GM15510 (cell line): Measurements from ENCODE around the gene TOGARAM2.

Experiments
- POLR2A ChIP-seq: IDR thresholded peaks from 3 replicates; pipeline ENCODE4 v1.6.1; 2011; ENCODE audit warnings: borderline replicate concordance; ENCODE audit not compliant: insufficient read length; ENCODE audit errors: extremely low read depth

Gene TOGARAM2

GRCh38 chr2:29063646-29064345, 82.7 kb downstream of the TOGARAM2 start:
- no peak for TF ChIP-seq POLR2A

- no peak for TF ChIP-seq POLR2A
These were observed 83.2 kb downstream of the TOGARAM2 start for GRCh38 chr2:29064346-29064715.

GRCh38 chr2:29064746-29065067, 83.6 kb downstream of the TOGARAM2 start:
- no peak for TF ChIP-seq POLR2A

DNA sequence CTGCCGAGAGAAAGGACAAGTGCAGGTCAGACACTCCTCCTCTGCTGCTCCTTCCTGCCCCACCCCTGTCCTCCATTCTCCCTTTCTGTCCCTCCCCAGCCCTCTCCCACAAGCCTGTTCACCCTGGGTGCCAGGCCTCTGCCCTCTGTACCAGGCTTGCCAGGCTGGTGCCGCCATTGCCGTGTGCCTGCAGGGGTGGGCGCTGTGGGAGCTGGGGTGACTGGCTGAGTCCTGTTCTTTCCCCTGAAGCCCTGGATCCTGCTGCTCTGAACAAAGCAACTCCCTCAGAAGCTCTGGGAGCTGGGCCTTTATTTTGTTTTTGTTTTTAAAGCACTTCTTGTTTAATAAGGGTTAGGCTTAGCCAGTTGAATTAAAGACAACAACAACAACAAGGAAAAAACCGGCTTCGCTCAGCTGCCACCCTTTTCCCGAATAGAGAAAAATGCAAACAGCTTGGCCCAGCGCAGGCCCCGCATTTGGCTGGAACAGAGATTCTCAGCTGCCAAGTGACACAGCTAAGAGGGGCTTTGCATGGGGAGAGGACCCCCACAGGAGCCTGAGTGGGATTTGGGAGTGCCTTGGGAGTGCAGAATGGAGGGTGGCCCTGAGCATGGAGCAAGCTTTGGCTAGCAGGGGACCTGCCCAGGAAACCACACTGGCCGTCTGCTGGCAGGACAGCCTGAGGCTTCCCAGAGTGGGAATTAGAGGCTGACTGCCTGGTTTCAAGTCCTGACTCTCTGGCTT, 84.1 kb downstream of the TOGARAM2 start:
- no peak for TF ChIP-seq POLR2A

- no peak for TF ChIP-seq POLR2A
These were observed 85.3 kb downstream of the TOGARAM2 start for GRCh38 chr2:29066271-29066860.

DNA sequence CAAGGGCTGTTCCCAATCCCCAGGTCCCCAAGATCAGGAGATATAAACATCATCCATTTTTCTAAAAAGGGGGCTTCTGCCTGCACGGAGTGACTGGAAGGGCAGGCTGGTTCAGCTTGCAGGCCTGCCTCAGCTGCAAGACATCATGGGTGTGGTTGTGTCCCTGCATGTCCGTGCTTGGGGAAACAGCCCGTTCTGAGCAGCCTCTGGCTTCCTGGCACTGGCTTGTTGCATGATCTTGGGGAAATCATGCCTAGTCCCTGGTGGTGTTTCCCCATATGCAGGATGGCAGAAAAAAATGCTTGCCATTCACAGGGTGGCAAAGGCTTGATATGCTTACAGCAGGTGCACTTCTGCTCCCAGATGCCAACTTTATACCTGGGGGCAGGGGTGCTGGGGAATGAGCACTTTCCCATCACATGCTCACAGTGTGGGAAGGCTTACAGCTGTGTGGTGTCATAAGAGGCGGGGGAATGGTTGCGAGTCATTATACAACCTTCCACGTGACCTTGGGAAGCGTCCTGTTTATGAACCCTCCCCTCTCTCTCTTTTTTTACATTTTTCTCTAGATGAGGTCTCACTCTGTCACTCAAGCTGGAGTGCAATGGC, 86.0 kb downstream of the TOGARAM2 start:
- TF ChIP-seq POLR2A: no peak

DNA sequence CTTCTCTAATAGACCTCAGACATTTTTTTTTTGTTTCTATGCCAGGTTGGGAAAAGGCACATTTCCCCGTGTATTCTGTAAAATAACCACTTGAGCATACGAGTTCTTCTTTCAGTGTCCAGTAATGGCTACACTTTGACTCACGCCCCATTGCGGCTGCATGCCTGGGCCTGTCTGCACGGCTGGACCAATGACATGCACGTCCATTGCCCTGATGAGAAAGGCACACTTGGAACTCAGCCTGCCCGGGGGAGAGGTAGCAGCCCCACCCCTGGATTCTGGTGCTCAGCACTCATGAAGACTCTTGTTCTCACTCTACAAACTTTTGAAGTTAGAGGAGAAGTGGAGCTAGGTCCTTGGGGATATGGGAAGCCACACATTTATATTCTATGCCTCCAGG, 87.4 kb downstream of the TOGARAM2 start:
- TF ChIP-seq POLR2A: no peak

- TF ChIP-seq POLR2A: no peak
These were observed 89.4 kb downstream of the TOGARAM2 start for GRCh38 chr2:29070526-29070925.

GRCh38 chr2:29071032-29071975, 90.2 kb downstream of the TOGARAM2 start:
- TF ChIP-seq POLR2A: no peak

GRCh38 chr2:29072251-29072650, 91.2 kb downstream of the TOGARAM2 start:
- no peak for TF ChIP-seq POLR2A

GRCh38 chr2:29072971-29073725, 92.0 kb downstream of the TOGARAM2 start:
- TF ChIP-seq POLR2A: no peak

DNA sequence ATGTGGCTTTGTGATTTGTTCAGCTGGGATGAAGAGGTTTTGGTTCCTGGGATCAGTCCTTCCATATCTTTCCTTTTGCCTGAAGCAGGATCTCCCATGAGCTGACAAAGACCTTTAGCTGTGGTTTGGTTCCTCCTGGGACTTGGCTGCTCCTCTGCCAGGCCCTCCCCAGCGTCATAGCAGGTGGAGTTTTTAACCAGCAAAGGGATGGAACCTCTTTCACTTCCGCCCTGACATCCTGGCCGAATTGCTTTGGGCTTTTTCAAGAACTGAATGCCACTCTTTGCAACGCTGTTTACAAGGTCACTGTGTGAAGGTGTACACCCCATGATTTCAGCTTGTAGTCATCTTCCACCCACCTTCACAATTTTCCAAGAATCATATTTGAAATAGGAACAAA, 92.8 kb downstream of the TOGARAM2 start:
- no peak for TF ChIP-seq POLR2A

DNA sequence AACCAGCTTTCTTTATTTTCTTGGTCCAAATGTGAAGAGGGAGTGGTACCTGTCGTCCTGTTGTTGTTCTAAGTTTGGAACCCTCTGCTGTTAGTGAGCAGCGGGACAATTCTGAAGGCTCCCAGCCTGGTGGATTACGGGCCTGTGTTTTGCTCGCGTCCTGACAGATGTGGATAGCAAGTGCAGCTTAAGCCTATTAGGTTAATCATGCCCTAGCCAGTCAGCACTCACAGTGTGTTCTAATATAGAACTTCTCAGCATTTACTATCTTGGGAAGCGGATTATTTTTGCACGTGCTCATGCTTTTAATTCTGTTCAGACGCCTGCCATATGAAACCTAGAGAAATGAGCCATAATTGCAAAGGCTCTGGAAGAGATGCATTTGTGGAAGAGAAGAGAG, 93.3 kb downstream of the TOGARAM2 start, which contains the start of gene PCARE:
Gene PCARE (minus strand): TSS at position 113 of the 400 bp plus-strand sequence. CDS start 262 bp downstream, outside the sequence.
- TF ChIP-seq POLR2A: no peak
